DMS114 treated with DMSO at 0.1 percent for 48 hours (cell line): ENCODE measurements around the gene TMEM253.

Source experiments
- DNase-seq: peaks from one replicate; lab custom pipeline; 2025; ENCODE audit not compliant: unreplicated experiment; lab: John Stamatoyannopoulos, UW

The TMEM253 gene

DNA sequence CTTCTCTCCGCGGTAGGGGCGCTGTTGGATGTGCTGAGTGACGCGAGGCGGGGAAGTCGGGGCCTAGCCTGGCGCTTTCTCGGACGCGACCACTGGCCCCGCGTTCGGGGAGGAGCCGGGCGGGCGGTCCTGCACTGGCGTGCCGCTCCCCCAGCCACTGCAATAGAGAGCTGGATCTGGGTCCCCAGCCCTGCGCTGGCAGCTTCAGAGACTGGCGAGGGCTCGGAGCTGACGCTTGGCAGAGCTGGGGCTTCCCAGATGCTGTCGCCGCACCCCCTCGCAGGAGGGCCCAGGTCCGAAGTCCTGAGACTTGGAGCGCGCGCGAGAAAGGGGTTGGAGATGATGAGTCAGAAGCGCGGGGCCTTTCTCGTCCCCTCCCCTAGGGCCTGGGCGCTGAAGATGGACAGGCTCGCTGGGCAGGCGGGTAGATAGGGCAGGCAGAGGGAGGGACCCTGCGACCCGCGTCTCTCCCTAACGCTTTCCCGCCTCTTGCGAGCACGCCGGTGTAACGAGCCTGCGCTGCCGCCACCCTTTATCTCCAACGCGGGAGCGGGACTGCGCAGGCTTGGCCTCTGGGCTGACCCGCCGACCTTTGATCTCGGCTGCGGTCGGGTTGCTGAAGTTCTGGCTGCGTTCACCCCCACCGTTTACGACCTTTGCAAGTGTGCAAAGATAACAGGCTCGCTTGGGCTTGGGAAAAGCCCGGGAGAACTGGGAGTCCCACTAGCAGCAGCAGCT is 3.0 kb downstream of the TMEM253 start:
- peak; percentile 91 for DNase-seq

DNA sequence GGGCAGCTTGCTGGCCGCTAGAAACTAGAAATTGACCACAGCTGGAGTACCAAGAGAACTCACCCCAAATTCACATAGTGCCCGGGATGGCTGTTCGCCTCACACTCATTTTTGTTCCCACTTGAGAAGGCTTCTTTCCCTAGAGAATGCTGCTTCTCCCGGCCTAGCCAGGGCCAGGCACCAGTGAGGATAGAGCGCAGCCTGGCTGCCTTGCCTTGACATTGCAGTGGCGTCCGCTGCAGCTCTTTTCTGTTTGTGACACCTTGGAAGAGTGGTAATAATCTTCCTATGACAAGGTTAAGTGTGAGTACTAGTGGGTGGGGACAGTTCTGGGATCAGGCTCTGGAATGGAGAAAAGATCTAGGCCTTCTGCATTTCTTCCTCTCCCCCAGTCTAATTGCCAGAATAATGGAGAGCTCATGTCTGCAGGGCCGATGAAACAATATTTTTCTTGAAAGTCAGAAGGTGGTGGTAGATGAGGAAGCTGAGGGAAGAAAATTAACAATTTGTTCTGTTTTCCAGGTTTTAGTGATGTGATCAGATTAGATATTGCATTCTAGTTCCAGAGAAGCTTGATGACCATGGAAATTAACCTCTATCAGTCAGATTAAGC is 3.7 kb downstream of the TMEM253 start:
- peak; percentile 56 for DNase-seq

- no peak for DNase-seq
These were observed 4.2 kb downstream of the TMEM253 start for GRCh38 chr14:21105095-21105494.

DNA sequence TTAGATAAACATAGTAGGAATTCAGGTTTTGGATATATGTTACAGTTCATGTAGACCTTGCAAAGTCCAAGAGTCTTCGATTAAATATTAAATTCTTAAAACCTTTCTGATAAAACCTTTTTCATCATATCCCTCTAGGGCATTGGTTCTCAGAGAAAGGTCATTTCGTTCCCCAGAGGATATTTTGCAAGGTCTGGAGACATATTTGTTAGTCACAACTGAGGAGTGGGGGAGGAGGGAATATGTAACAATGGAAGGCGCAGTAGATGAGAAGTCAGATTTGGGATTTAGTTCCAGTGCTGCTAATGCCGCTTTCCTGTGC is 5.3 kb downstream of the TMEM253 start:
- DNase-seq = no peak

- peak; percentile 63 for DNase-seq
These were observed 5.8 kb downstream of the TMEM253 start for GRCh38 chr14:21106498-21107282.

GRCh38 chr14:21107283-21107800 is 6.5 kb downstream of the TMEM253 start:
- no peak for DNase-seq

- no peak for DNase-seq
These were observed 7.9 kb downstream of the TMEM253 start for GRCh38 chr14:21108791-21109190.

GRCh38 chr14:21109377-21110138 is 8.7 kb downstream of the TMEM253 start:
- no peak for DNase-seq

DNA sequence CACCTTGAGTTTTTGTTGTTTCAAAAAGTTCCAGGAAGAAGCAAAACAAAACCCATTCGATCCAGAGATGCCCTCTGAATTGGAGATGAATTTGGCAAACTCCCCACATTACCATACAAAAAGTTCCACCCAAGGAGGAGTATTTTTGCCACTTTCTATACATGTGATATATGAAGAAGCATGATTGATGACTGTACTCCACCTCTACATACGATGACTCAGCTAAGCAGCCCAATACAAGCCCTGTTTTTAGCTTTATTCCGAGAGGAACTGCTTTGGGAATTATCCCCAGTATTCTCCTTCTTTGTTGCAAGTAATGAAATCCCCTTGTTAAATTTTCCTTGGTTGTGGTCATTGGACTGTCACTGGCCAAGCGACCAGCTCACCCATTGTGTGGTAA is 11.4 kb downstream of the TMEM253 start:
- no peak for DNase-seq

DNA sequence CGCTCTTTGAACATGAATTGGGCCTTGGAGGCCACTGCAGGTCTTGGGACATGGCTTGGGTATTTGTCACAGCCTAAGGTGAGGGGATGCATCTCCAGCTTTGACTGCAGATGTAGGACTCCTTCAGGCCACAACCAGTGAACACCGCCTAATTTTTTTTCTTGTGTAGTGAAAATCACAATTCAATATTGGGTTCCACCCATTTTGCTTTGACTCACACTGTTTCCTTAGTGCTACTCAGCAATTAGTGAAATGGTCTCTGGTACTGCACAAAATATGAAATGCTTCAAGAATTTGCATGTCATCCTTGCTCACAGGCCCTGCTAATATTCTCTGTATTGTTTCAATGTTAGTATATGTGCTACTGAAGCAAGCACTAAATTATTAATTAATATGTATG is 12.5 kb downstream of the TMEM253 start:
- DNase-seq = no peak

GRCh38 chr14:21118933-21119332 is 18.1 kb downstream of the TMEM253 start:
- DNase-seq = no peak

DNA sequence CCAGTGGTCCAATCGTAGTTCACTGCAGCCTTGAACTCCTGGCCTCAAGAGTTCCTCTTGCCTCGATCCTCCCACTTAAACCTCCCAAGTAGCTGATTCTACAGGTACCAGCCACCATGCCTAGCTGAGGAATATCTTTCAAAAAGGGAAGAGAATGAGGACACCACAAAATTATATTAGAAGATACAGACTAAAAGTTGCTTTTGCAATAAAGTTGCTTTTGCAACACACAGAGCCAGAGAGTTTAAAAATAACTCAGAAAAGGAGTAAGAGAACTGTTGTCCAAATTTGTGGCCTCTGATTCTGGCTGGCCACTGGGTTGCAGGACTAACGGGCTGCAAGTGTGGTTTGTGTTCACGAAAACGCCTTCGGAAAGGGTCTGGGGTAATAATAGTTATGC is 19.8 kb downstream of the TMEM253 start:
- no peak for DNase-seq

DNA sequence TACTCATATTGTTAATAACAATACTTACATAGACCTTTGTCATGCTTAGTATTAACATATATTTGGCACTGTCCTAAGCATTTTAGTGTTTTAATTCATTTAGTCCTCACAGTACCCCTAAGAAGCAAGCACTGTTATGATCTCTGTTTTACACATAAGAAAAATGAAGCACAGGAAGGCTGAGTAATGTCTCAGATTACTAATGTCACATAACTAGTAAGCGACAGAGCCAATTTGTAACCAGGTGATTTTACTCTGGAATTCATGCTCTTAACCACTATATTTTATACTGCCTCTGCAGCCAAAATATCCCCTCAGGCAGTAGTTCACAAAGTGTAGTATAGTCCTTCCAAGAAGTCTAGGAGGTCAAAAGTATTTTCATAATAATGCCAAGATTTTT is 20.3 kb downstream of the TMEM253 start:
- no peak for DNase-seq

GRCh38 chr14:21123429-21123828 is 22.6 kb downstream of the TMEM253 start:
- no peak for DNase-seq

DNA sequence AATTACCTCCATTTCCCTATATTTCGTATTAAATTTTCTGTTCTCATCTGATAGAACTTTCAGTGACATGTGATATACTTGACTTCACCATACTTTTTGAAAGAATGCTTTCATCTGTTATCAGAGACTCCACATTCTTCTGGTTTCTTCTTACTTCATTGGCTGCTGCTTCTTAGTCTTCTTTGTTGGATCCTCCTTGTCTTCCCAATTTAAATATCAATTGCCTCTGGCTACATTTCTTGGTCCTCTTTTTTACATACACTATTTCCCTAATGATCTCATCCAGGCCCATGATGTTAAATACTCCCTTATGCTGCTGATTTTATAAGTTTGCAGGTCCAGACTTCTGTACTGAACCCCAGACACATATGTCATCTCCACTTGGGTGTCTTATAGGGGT is 33.0 kb downstream of the TMEM253 start:
- no peak for DNase-seq

GRCh38 chr14:21136024-21136423 is 35.2 kb downstream of the TMEM253 start:
- DNase-seq = peak; percentile 5

- no peak for DNase-seq
These were observed 41.5 kb downstream of the TMEM253 start for GRCh38 chr14:21142357-21142756.

- DNase-seq = no peak
These were observed 44.6 kb downstream of the TMEM253 start for GRCh38 chr14:21145437-21145836.

DNA sequence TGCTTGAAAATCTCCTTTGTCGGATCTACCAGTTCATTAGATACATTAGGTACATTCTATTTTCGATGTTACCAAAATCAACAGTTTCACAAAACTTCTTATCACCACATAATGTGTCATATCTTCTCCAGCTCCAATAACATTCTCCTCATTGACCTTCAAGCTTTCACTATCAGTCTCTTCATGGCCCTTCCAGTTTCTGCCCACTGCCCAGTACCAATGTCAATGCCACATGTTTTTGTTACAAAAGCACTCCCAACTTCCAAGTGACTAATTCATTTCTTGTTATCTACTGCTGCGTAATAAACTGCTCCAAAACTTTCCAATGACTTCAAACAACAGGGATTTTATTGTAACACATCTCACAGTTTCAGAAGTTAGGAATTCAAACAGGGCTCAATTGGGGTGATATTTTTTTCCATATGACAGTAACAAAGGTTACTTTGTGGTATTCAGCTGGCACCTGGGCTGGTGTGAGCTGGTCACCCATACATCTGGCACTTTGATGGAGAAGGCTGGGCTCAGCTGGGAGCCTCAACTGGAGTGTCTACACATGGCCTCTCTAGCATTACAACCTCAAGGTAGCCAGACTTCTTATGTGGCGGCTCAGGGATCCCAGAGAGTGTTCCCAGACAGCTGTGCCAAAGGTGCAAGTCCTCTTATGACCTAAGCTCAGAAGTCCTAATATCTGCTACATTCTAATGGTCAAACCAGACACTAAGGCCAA is 48.9 kb downstream of the TMEM253 start:
- DNase-seq = no peak
